Measurements from ENCODE around the gene PDE6A.

Gene PDE6A

GRCh38 chr5:149830579-149830978 lies 114.0 kb downstream of the PDE6A start:
- no peak overlapping the region for H3K27ac ChIP-seq
- TF ChIP-seq CTCF (IDR thresholded peaks at IDR 0.05; ENCODE audit: low read depth, low read length, missing control alignments) = no peak
- no peak for DNase-seq
- H3K4me3 ChIP-seq (ENCODE audit: low read depth, low read length) = no peak overlapping the region
- no peaks in the 10 kb centered on the region for H3K36me3 ChIP-seq (replicated peaks)
- no peaks in the 10 kb centered on the region for H3K27me3 ChIP-seq (replicated peaks)
- in situ Hi-C loops (cut with HindIII; ENCODE audit: low pct_ligation_motif_present, low sequenced_read_pairs) = loop anchor here (25.0 kb wide), 1 partner anchor 193 kb away; no protein-coding TSS in a partner anchor

GRCh38 chr5:149829954-149830353 lies 114.6 kb downstream of the PDE6A start:
- peak; percentile 39 for TF ChIP-seq CTCF (IDR thresholded peaks at IDR 0.05; ENCODE audit: low read depth, low read length, missing control alignments)
- in situ Hi-C loops (cut with HindIII; ENCODE audit: low pct_ligation_motif_present, low sequenced_read_pairs) = loop anchor here (25.0 kb wide), 1 partner anchor 193 kb away; no protein-coding TSS in a partner anchor
- no peak overlapping the region for H3K27ac ChIP-seq
- no peak overlapping the region for H3K4me3 ChIP-seq (ENCODE audit: low read depth, low read length)
- no peak for DNase-seq
- no peaks in the 10 kb centered on the region for H3K27me3 ChIP-seq (replicated peaks)
- H3K36me3 ChIP-seq (replicated peaks) = no peaks in the 10 kb centered on the region

GRCh38 chr5:149828161-149829011 lies 116.2 kb downstream of the PDE6A start:
- in situ Hi-C loops (cut with HindIII; ENCODE audit: low pct_ligation_motif_present, low sequenced_read_pairs) = loop anchor here (25.0 kb wide), 1 partner anchor 191 kb away; no protein-coding TSS in a partner anchor
- H3K4me3 ChIP-seq (ENCODE audit: low read depth, low read length) = no peak overlapping the region
- no peaks in the 10 kb centered on the region for H3K36me3 ChIP-seq (replicated peaks)
- no peak overlapping the region for H3K27ac ChIP-seq
- TF ChIP-seq CTCF (IDR thresholded peaks at IDR 0.05; ENCODE audit: low read depth, low read length, missing control alignments) = peak; percentile 91
- DNase-seq = peak; percentile 94
- no peaks in the 10 kb centered on the region for H3K27me3 ChIP-seq (replicated peaks)

- DNase-seq = no peak
- Histone ChIP-seq H3K27ac (no peak overlapping the region), H3K36me3 (replicated peaks) (no peaks in the 10 kb centered on the region), H3K27me3 (replicated peaks) (no peaks in the 10 kb centered on the region), H3K4me3 (ENCODE audit: low read depth, low read length) (no peak overlapping the region)
- in situ Hi-C loops (cut with HindIII; ENCODE audit: low pct_ligation_motif_present, low sequenced_read_pairs) = loop anchor here (25.0 kb wide), 1 partner anchor 190 kb away; no protein-coding TSS in a partner anchor
- TF ChIP-seq CTCF (IDR thresholded peaks at IDR 0.05; ENCODE audit: low read depth, low read length, missing control alignments) = no peak
These were observed 117.0 kb downstream of the PDE6A start for GRCh38 chr5:149827546-149827945.

GRCh38 chr5:149827086-149827485 lies 117.5 kb downstream of the PDE6A start:
- no peaks in the 10 kb centered on the region for H3K36me3 ChIP-seq (replicated peaks)
- H3K27me3 ChIP-seq (replicated peaks) = no peaks in the 10 kb centered on the region
- DNase-seq = no peak
- no peak overlapping the region for H3K4me3 ChIP-seq (ENCODE audit: low read depth, low read length)
- no peak overlapping the region for H3K27ac ChIP-seq
- in situ Hi-C loops (cut with HindIII; ENCODE audit: low pct_ligation_motif_present, low sequenced_read_pairs) = loop anchor here (25.0 kb wide), 1 partner anchor 190 kb away; no protein-coding TSS in a partner anchor
- no peak for TF ChIP-seq CTCF (IDR thresholded peaks at IDR 0.05; ENCODE audit: low read depth, low read length, missing control alignments)

All from brain microvascular endothelial cell (primary cell).